BLaER1 (cell line): Measurements from ENCODE around the gene SMYD3.

Source experiments
- H3K27ac ChIP-seq: shearing (Covaris generic); formaldehyde crosslinking; 2 replicates; pipeline ENCODE4 v1.8.1; 2022
- H3K27me3 ChIP-seq: shearing (Covaris generic); formaldehyde crosslinking; 2 replicates; pipeline ENCODE4 v1.8.1; 2022
- H3K36me3 ChIP-seq: shearing (Covaris generic); formaldehyde crosslinking; 2 replicates; pipeline ENCODE4 v1.8.1; 2022
- H3K4me1 ChIP-seq: shearing (Covaris generic); formaldehyde crosslinking; 2 replicates; pipeline ENCODE4 v1.8.1; 2022
- H3K4me2 ChIP-seq: shearing (Covaris generic); formaldehyde crosslinking; 2 replicates; pipeline ENCODE4 v1.8.1; 2022
- H3K4me3 ChIP-seq: shearing (Covaris generic); formaldehyde crosslinking; 2 replicates; pipeline ENCODE4 v1.8.1; 2022
- H3K9ac ChIP-seq: shearing (Covaris generic); formaldehyde crosslinking; 2 replicates; pipeline ENCODE4 v1.8.1; 2022
- H3K9me3 ChIP-seq: shearing (Covaris generic); formaldehyde crosslinking; 2 replicates; pipeline ENCODE4 v1.8.1; 2022
- H4K20me1 ChIP-seq: shearing (Covaris generic); formaldehyde crosslinking; 2 replicates; pipeline ENCODE4 v1.8.1; 2022
- Cebpa-rat ChIP-seq: shearing (Covaris generic); IDR thresholded peaks from 2 replicates; pipeline ENCODE4 v1.8.1; 2022

SMYD3 gene

GRCh38 chr1:246106342-246106763, 400.7 kb downstream of the SMYD3 start:
- Histone ChIP-seq H3K4me2 (no peak overlapping the region), H3K27ac (no peak overlapping the region), H3K9ac (no peak overlapping the region), H3K4me3 (no peak overlapping the region), H3K27me3 (no peaks in the 10 kb centered on the region), H3K4me1 (peaks cover 5% of the 10 kb centered on the region; the same call in 1 of the 2 replicates), H4K20me1 (no peaks in the 10 kb centered on the region), H3K36me3 (no peaks in the 10 kb centered on the region), H3K9me3 (no peaks in the 10 kb centered on the region)
- no peak for TF ChIP-seq Cebpa-rat

- no peak overlapping the region for H3K4me3 ChIP-seq
- H3K9me3 ChIP-seq = no peaks in the 10 kb centered on the region
- no peak overlapping the region for H3K4me2 ChIP-seq
- no peaks in the 10 kb centered on the region; the same call in 1 of the 2 replicates for H3K36me3 ChIP-seq
- H3K27me3 ChIP-seq = no peaks in the 10 kb centered on the region
- H3K9ac ChIP-seq = no peak overlapping the region
- H3K27ac ChIP-seq = no peak overlapping the region
- H4K20me1 ChIP-seq = no peaks in the 10 kb centered on the region
- H3K4me1 ChIP-seq = peaks cover 5% of the 10 kb centered on the region; the same call in 1 of the 2 replicates
- no peak for TF ChIP-seq Cebpa-rat
Observed at GRCh38 chr1:246104927-246105326, 402.2 kb downstream of the SMYD3 start.

GRCh38 chr1:246099570-246099969, 407.5 kb downstream of the SMYD3 start:
- Histone ChIP-seq H3K27me3 (no peaks in the 10 kb centered on the region), H3K4me1 (no peaks in the 10 kb centered on the region), H3K27ac (no peak overlapping the region), H3K4me2 (no peak overlapping the region), H3K4me3 (no peak overlapping the region), H3K36me3 (no peaks in the 10 kb centered on the region; the same call in 1 of the 2 replicates), H4K20me1 (no peaks in the 10 kb centered on the region), H3K9ac (no peak overlapping the region), H3K9me3 (no peaks in the 10 kb centered on the region)
- TF ChIP-seq Cebpa-rat = no peak

- no peak overlapping the region for H3K27ac ChIP-seq
- H3K36me3 ChIP-seq = no peaks in the 10 kb centered on the region; the same call in 1 of the 2 replicates
- no peak for TF ChIP-seq Cebpa-rat
- no peak overlapping the region for H3K4me2 ChIP-seq
- no peaks in the 10 kb centered on the region for H3K27me3 ChIP-seq
- peaks cover 6% of the 10 kb centered on the region; the same call in 1 of the 2 replicates for H3K4me1 ChIP-seq
- H4K20me1 ChIP-seq = no peaks in the 10 kb centered on the region
- H3K9me3 ChIP-seq = peaks cover 5% of the 10 kb centered on the region; the same call in 1 of the 2 replicates
- H3K4me3 ChIP-seq = no peak overlapping the region
- no peak overlapping the region for H3K9ac ChIP-seq
Observed at GRCh38 chr1:246096356-246096755, 410.7 kb downstream of the SMYD3 start.

- Histone ChIP-seq H3K27me3 (no peaks in the 10 kb centered on the region), H3K4me3 (no peak overlapping the region), H3K9ac (no peak overlapping the region), H3K27ac (no peak overlapping the region), H3K36me3 (no peaks in the 10 kb centered on the region; the same call in 1 of the 2 replicates), H4K20me1 (no peaks in the 10 kb centered on the region), H3K4me1 (peaks cover 6% of the 10 kb centered on the region; the same call in 1 of the 2 replicates), H3K9me3 (peaks cover 5% of the 10 kb centered on the region; the same call in 1 of the 2 replicates), H3K4me2 (no peak overlapping the region)
- TF ChIP-seq Cebpa-rat = no peak
Observed at GRCh38 chr1:246095443-246095842, 411.6 kb downstream of the SMYD3 start.

- H3K27ac ChIP-seq = no peak overlapping the region
- TF ChIP-seq Cebpa-rat = no peak
- no peaks in the 10 kb centered on the region for H3K27me3 ChIP-seq
- H3K4me3 ChIP-seq = no peak overlapping the region
- H3K9ac ChIP-seq = no peak overlapping the region
- H3K36me3 ChIP-seq = no peaks in the 10 kb centered on the region
- peaks cover 6% of the 10 kb centered on the region; the same call in 1 of the 2 replicates for H3K4me1 ChIP-seq
- no peak overlapping the region for H3K4me2 ChIP-seq
- peaks cover 5% of the 10 kb centered on the region; the same call in 1 of the 2 replicates for H3K9me3 ChIP-seq
- H4K20me1 ChIP-seq = no peaks in the 10 kb centered on the region
Observed at GRCh38 chr1:246093230-246093629, 413.8 kb downstream of the SMYD3 start.

- no peak overlapping the region for H3K4me3 ChIP-seq
- no peaks in the 10 kb centered on the region for H4K20me1 ChIP-seq
- no peaks in the 10 kb centered on the region for H3K27me3 ChIP-seq
- H3K4me1 ChIP-seq = peaks cover 6% of the 10 kb centered on the region; the same call in 1 of the 2 replicates
- H3K27ac ChIP-seq = no peak overlapping the region
- H3K9ac ChIP-seq = no peak overlapping the region
- H3K9me3 ChIP-seq = peaks cover 5% of the 10 kb centered on the region; the same call in 1 of the 2 replicates
- H3K4me2 ChIP-seq = peak overlapping the region; percentile 27; the same call in 1 of the 2 replicates
- TF ChIP-seq Cebpa-rat = no peak
- H3K36me3 ChIP-seq = no peaks in the 10 kb centered on the region
Observed at GRCh38 chr1:246092136-246092535, 414.9 kb downstream of the SMYD3 start.

GRCh38 chr1:246091477-246091876, 415.6 kb downstream of the SMYD3 start:
- Histone ChIP-seq H3K36me3 (no peaks in the 10 kb centered on the region), H3K4me3 (no peak overlapping the region), H4K20me1 (no peaks in the 10 kb centered on the region), H3K9me3 (peaks cover 5% of the 10 kb centered on the region; the same call in 1 of the 2 replicates), H3K4me2 (no peak overlapping the region), H3K4me1 (peaks cover 6% of the 10 kb centered on the region; the same call in 1 of the 2 replicates), H3K27ac (no peak overlapping the region), H3K27me3 (no peaks in the 10 kb centered on the region), H3K9ac (no peak overlapping the region)
- TF ChIP-seq Cebpa-rat = no peak

GRCh38 chr1:246086191-246086590, 420.9 kb downstream of the SMYD3 start:
- H4K20me1 ChIP-seq = no peaks in the 10 kb centered on the region
- no peak for TF ChIP-seq Cebpa-rat
- H3K27me3 ChIP-seq = no peaks in the 10 kb centered on the region
- H3K4me1 ChIP-seq = no peaks in the 10 kb centered on the region
- H3K27ac ChIP-seq = no peak overlapping the region
- no peak overlapping the region for H3K4me2 ChIP-seq
- H3K9me3 ChIP-seq = peaks cover 27% of the 10 kb centered on the region
- no peak overlapping the region for H3K4me3 ChIP-seq
- H3K9ac ChIP-seq = no peak overlapping the region
- peaks cover 10% of the 10 kb centered on the region; the same call in 1 of the 2 replicates for H3K36me3 ChIP-seq

GRCh38 chr1:246083416-246083815, 423.7 kb downstream of the SMYD3 start:
- Histone ChIP-seq H3K4me3 (no peak overlapping the region), H3K27me3 (no peaks in the 10 kb centered on the region), H3K4me2 (no peak overlapping the region), H4K20me1 (no peaks in the 10 kb centered on the region), H3K27ac (no peak overlapping the region), H3K9me3 (peaks cover 27% of the 10 kb centered on the region), H3K36me3 (peaks cover 14% of the 10 kb centered on the region; the same call in 1 of the 2 replicates), H3K9ac (no peak overlapping the region), H3K4me1 (no peaks in the 10 kb centered on the region)
- no peak for TF ChIP-seq Cebpa-rat
